ENCODE measurements around the gene ATP6V1E1. TPM values are rescaled to one million over a fixed set of nuclear protein-coding genes. Genes with fewer than 3 reads are reported as not detected.
"Not testable (repeated sequence)": the region's sequence is repeated elsewhere in the genome, so short reads cannot be mapped to it uniquely, and the experiment has no call there.

Gene ATP6V1E1
- total RNA-seq (10 to 100 TPM; 58.1 to 73.7 (median 70.8) TPM), total RNA-seq (35.4 to 136 (median 71.2) reads per million in 29 experiments)
- total RNA-seq (2013) = 85.6 TPM

DNA sequence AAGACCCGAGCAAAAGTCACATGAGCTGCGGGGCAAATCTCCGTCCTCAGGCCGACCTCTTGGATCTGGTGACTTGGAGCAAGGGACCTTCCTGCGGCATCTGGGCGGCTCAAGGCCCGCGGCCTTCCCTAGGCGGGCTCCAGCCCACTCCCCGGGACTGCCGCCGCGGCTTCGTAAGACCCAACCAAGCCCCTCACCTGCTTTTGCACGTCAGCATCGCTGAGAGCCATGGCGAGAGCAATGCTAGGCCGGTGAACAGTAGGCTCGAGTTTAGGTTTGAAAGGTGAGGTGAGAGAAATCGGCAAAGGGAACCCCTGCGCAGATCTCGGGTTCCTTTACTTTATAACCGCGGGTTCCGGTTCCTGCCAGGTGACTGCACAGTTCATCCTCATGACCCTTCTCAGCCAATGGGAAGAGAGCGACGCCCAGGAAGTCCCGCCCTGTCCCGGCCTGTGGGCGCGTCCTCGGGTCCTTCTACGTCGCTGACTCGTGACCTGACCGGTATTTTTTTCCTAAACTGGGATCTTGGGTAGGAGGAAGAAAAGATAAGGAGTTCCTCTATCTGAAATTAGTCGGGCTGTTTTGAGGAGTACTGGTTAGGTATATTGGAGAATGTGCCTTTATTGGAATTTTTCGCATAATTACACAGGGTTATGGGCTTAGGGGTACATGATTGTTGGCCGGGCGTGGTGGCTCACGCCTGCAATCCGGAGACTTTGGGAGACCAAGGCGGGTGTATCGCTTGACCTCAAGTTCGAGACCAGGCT is at the start of gene ATP6V1E1:
TSS of gene ATP6V1E1 (minus strand) at position 344 of the 767 bp plus-strand sequence. CDS start at position 230, 114 bp downstream.
- ATAC-seq (replicated peaks in 1 of 4) = peak; percentile 100
- no peaks in the 10 kb centered on the region for H3K9me3 ChIP-seq
- peak within 1 kb of the TSS; percentile 89 to 98 (median 94) for H3K4me3 Mint-ChIP-seq

GRCh38 chr22:17675584-17675983 is 47.0 kb upstream of the ATP6V1E1 start:
- Mint-ChIP-seq H3K9me3 (no peaks in the 10 kb centered on the region), H3K4me1 (peaks cover 15 to 25% (median 18%) of the 10 kb centered on the region in 3 donors), H3K4me3 (no peak overlapping the region), H3K36me3 (peaks cover 4% of the 10 kb centered on the region), H3K27ac (no peak overlapping the region), H3K27me3 (no peaks in the 10 kb centered on the region)
- Histone ChIP-seq H3K4me3 (ENCODE audit: control insufficient read depth in 1 of 2, extremely low read depth in 1 of 2, low read length in 1 of 2) (no peak overlapping the region), H3K27ac (ENCODE audit: low read length) (no peak overlapping the region), H3K9me3 (no peaks in the 10 kb centered on the region), H3K36me3 (ENCODE audit: control insufficient read depth in 2 of 2, extremely low read depth in 1 of 2, insufficient read depth in 1 of 2, low read length in 1 of 2) (peaks cover 0 to 3% of the 10 kb centered on the region in 2 donors), H3K4me1 (ENCODE audit: control insufficient read depth in 1 of 2, extremely low read depth in 1 of 2, insufficient read depth in 2 of 2, low read length in 2 of 2) (no peaks in the 10 kb centered on the region), H3K27me3 (replicated peaks in 1 of 2; ENCODE audit: control insufficient read depth in 2 of 2, extremely low read depth in 1 of 2, insufficient read depth in 2 of 2, low read length in 1 of 2) (no peaks in the 10 kb centered on the region)
- CTCF ChIA-PET = no interaction called here
- DNase-seq (no peak), ATAC-seq (replicated peaks in 1 of 4) (no peak)
- WGBS (ENCODE audit: insufficient coverage) = no CpG with 5 or more reads among the region's 1 CpG
- POLR2A ChIA-PET = no interaction called here

More for the DNA sequence above, at the start of gene ATP6V1E1:
- Histone ChIP-seq H3K4me3 (ENCODE audit: control insufficient read depth in 1 of 2, extremely low read depth in 1 of 2, low read length in 1 of 2) (peak within 1 kb of the TSS; percentile 89 to 100), H3K27ac (ENCODE audit: low read length) (peak within 1 kb of the TSS; percentile 76), H3K27me3 (replicated peaks in 1 of 2; ENCODE audit: control insufficient read depth in 2 of 2, extremely low read depth in 1 of 2, insufficient read depth in 2 of 2, low read length in 1 of 2) (no peaks in the 10 kb centered on the region), H3K36me3 (ENCODE audit: control insufficient read depth in 2 of 2, extremely low read depth in 1 of 2, insufficient read depth in 1 of 2, low read length in 1 of 2) (peaks cover 2 to 10% of the 10 kb centered on the region in 2 donors), H3K4me1 (ENCODE audit: control insufficient read depth in 1 of 2, extremely low read depth in 1 of 2, insufficient read depth in 2 of 2, low read length in 2 of 2) (peaks cover 9 to 39% of the 10 kb centered on the region in 2 experiments)
- POLR2A ChIA-PET = interaction anchor here in 1 of 2 donors (0.6 to 1.3 kb wide), 2 partner anchors 8 to 17 kb away, joined by 11 to 13 read pairs; no protein-coding TSS in a partner anchor
- Mint-ChIP-seq H3K36me3 (peaks cover 4% of the 10 kb centered on the region), H3K9me3 (no peaks in the 10 kb centered on the region), H3K27me3 (no peaks in the 10 kb centered on the region), H3K4me1 (peaks cover 30 to 38% (median 36%) of the 10 kb centered on the region in 3 donors), H3K27ac (peak within 1 kb of the TSS; percentile 92 to 96)
- CTCF ChIA-PET = interaction anchor here in 1 of 2 donors (0.8 kb wide), 1 partner anchor 11 kb away, joined by 3 read pairs; no protein-coding TSS in a partner anchor
- DNase-seq = peak; percentile 85 to 98 (median 93)
- WGBS (ENCODE audit: insufficient coverage) = under 1% methylated on average over 24 of the region's 45 CpGs

- peaks cover 16% of the 10 kb centered on the region for H3K36me3 Mint-ChIP-seq
- CTCF ChIA-PET = no interaction called here
- 91% methylated on average over 6 of the region's 7 CpGs for WGBS (ENCODE audit: insufficient coverage)
- no peak overlapping the region for H3K27ac Mint-ChIP-seq
- H3K4me3 Mint-ChIP-seq = no peak overlapping the region
- DNase-seq (no peak), ATAC-seq (replicated peaks in 1 of 4) (no peak)
- Histone ChIP-seq H3K4me1 (ENCODE audit: control insufficient read depth in 1 of 2, extremely low read depth in 1 of 2, insufficient read depth in 2 of 2, low read length in 2 of 2) (no peaks in the 10 kb centered on the region), H3K36me3 (ENCODE audit: control insufficient read depth in 2 of 2, extremely low read depth in 1 of 2, insufficient read depth in 1 of 2, low read length in 1 of 2) (peaks cover 0 to 5% of the 10 kb centered on the region in 2 donors), H3K4me3 (ENCODE audit: control insufficient read depth in 1 of 2, extremely low read depth in 1 of 2, low read length in 1 of 2) (no peak overlapping the region), H3K27ac (ENCODE audit: low read length) (no peak overlapping the region), H3K9me3 (no peaks in the 10 kb centered on the region), H3K27me3 (replicated peaks in 1 of 2; ENCODE audit: control insufficient read depth in 2 of 2, extremely low read depth in 1 of 2, insufficient read depth in 2 of 2, low read length in 1 of 2) (no peaks in the 10 kb centered on the region)
- no peaks in the 10 kb centered on the region for H3K9me3 Mint-ChIP-seq
- no peaks in the 10 kb centered on the region for H3K27me3 Mint-ChIP-seq
- POLR2A ChIA-PET = no interaction called here
- H3K4me1 Mint-ChIP-seq = peaks cover 14 to 30% (median 18%) of the 10 kb centered on the region in 3 donors
These were observed 45.6 kb upstream of the ATP6V1E1 start for GRCh38 chr22:17674152-17674551.

- no peak overlapping the region for H3K27ac ChIP-seq (ENCODE audit: low read length)
- no peak overlapping the region for H3K4me3 Mint-ChIP-seq
- peaks cover 0 to 5% of the 10 kb centered on the region in 2 donors for H3K36me3 ChIP-seq (ENCODE audit: control insufficient read depth in 2 of 2, extremely low read depth in 1 of 2, insufficient read depth in 1 of 2, low read length in 1 of 2)
- peaks cover 17% of the 10 kb centered on the region for H3K36me3 Mint-ChIP-seq
- no peaks in the 10 kb centered on the region for H3K9me3 ChIP-seq
- H3K4me1 ChIP-seq (ENCODE audit: control insufficient read depth in 1 of 2, extremely low read depth in 1 of 2, insufficient read depth in 2 of 2, low read length in 2 of 2) = no peaks in the 10 kb centered on the region
- ChIA-PET POLR2A (no interaction called here), CTCF (no interaction called here)
- H3K27me3 ChIP-seq (replicated peaks in 1 of 2; ENCODE audit: control insufficient read depth in 2 of 2, extremely low read depth in 1 of 2, insufficient read depth in 2 of 2, low read length in 1 of 2) = no peaks in the 10 kb centered on the region
- H3K4me3 ChIP-seq (ENCODE audit: control insufficient read depth in 1 of 2, extremely low read depth in 1 of 2, low read length in 1 of 2) = no peak overlapping the region
- ATAC-seq (replicated peaks in 1 of 4) (no peak), DNase-seq (no peak)
- H3K27me3 Mint-ChIP-seq = no peaks in the 10 kb centered on the region
- no peaks in the 10 kb centered on the region for H3K9me3 Mint-ChIP-seq
- no peak overlapping the region for H3K27ac Mint-ChIP-seq
- WGBS (ENCODE audit: insufficient coverage) = 100% methylated on average over 1 of the region's 2 CpGs
- H3K4me1 Mint-ChIP-seq = peaks cover 14 to 24% (median 16%) of the 10 kb centered on the region in 3 donors
These were observed 44.0 kb upstream of the ATP6V1E1 start for GRCh38 chr22:17672417-17672991.

DNA sequence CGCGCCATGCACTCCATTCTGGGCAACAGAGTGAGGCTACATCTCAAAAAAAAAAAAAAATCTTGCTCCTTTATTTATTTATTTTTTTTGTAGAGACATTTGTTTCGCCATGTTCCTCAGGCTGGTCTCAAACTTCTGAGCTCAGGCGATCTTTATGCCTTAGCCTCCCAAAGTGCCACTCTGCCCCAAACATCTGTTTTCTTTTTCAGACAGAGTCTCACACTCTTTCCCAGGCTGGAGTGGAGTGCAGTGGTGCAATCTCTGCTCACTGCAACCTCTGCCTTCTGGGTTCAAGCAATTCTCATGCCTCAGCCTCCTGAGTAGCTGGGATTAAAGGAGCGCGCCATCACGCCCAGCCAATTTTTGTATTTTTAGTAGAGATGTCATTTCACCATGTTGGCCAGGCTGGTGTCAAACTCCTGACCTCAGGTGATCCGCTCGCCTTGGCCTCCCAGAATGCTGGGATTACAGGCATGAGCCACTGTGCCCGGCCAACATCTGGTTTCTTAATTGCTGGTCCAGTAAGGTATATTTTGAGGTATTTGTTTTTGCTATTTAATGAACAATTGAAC is 43.1 kb upstream of the ATP6V1E1 start:
- 100% methylated on average over 3 of the region's 10 CpGs for WGBS (ENCODE audit: insufficient coverage)
- H3K27ac ChIP-seq (ENCODE audit: low read length); DNase-seq; H3K4me1 ChIP-seq (ENCODE audit: control insufficient read depth in 1 of 2, extremely low read depth in 1 of 2, insufficient read depth in 2 of 2, low read length in 2 of 2); H3K4me3 ChIP-seq (ENCODE audit: control insufficient read depth in 1 of 2, extremely low read depth in 1 of 2, low read length in 1 of 2); H3K36me3 ChIP-seq (ENCODE audit: control insufficient read depth in 2 of 2, extremely low read depth in 1 of 2, insufficient read depth in 1 of 2, low read length in 1 of 2); H3K27me3 ChIP-seq (replicated peaks in 1 of 2; ENCODE audit: control insufficient read depth in 2 of 2, extremely low read depth in 1 of 2, insufficient read depth in 2 of 2, low read length in 1 of 2); H3K9me3 ChIP-seq; H3K9me3 Mint-ChIP-seq; CTCF ChIA-PET; POLR2A ChIA-PET; H3K27ac Mint-ChIP-seq; H3K27me3 Mint-ChIP-seq; ATAC-seq (replicated peaks in 1 of 4); H3K4me3 Mint-ChIP-seq: not testable (repeated sequence)
- Mint-ChIP-seq H3K4me1 (peaks cover 14 to 25% (median 25%) of the 10 kb centered on the region in 3 donors), H3K36me3 (peaks cover 21% of the 10 kb centered on the region)

- no CpG with 5 or more reads among the region's 3 CpGs for WGBS (ENCODE audit: insufficient coverage)
- H3K27me3 ChIP-seq (replicated peaks in 1 of 2; ENCODE audit: control insufficient read depth in 2 of 2, extremely low read depth in 1 of 2, insufficient read depth in 2 of 2, low read length in 1 of 2) = no peaks in the 10 kb centered on the region
- no peaks in the 10 kb centered on the region for H3K9me3 ChIP-seq
- peaks cover 10 to 19% of the 10 kb centered on the region in 2 donors for H3K36me3 ChIP-seq (ENCODE audit: control insufficient read depth in 2 of 2, extremely low read depth in 1 of 2, insufficient read depth in 1 of 2, low read length in 1 of 2)
- Mint-ChIP-seq H3K9me3 (peaks cover 0 to 4% (median 4%) of the 10 kb centered on the region in 3 donors), H3K4me3 (no peak overlapping the region), H3K27ac (no peak overlapping the region), H3K36me3 (peaks cover 44% of the 10 kb centered on the region), H3K4me1 (peaks cover 9 to 19% (median 16%) of the 10 kb centered on the region in 3 donors), H3K27me3 (no peaks in the 10 kb centered on the region)
- H3K4me3 ChIP-seq (ENCODE audit: control insufficient read depth in 1 of 2, extremely low read depth in 1 of 2, low read length in 1 of 2) = no peak overlapping the region
- H3K27ac ChIP-seq (ENCODE audit: low read length) = no peak overlapping the region
- CTCF ChIA-PET = no interaction called here
- no peaks in the 10 kb centered on the region for H3K4me1 ChIP-seq (ENCODE audit: control insufficient read depth in 1 of 2, extremely low read depth in 1 of 2, insufficient read depth in 2 of 2, low read length in 2 of 2)
- no peak for ATAC-seq (replicated peaks in 1 of 4)
- POLR2A ChIA-PET = no interaction called here
- no peak for DNase-seq
These were observed 37.3 kb upstream of the ATP6V1E1 start for GRCh38 chr22:17665854-17666253.
